Activated CD8-positive, alpha-beta memory T cell treated with anti-CD3 and anti-CD28 coated beads, Interleukin-2, amount 10 ng/mL, durations not matched to agents 7 days and 5 days (primary cell): ENCODE data around the gene FAM110A. TPM values are rescaled to one million over a fixed set of nuclear protein-coding genes. Genes with fewer than 3 reads are reported as not detected.
"Not testable (repeated sequence)": the region's sequence is repeated elsewhere in the genome, so short reads cannot be mapped to it uniquely, and the experiment has no call there.

Experiments used
- ATAC-seq: fragments of 150-1000 bp; cut with Tn5 transposase; one replicate; pipeline ENCODE4 v1.10.0; 2021; ENCODE audit warnings: moderate library complexity
- CTCF ChIA-PET: fragments of 350-600 bp; sonication (Branson Sonifier 250); formaldehyde crosslinking; loops from one replicate; lab custom pipeline; 2021; ENCODE audit warnings: antibody characterized with exemption; lab: Charles Lee
- DNase-seq: peaks from one replicate; pipeline ENCODE4 v3.0.0-alpha.2; 2020
- H3K27ac Mint-ChIP-seq: one replicate; pipeline ENCODE4 v1.8.0; 2021; ENCODE audit warnings: mild to moderate bottlenecking, mixed read lengths
- H3K27me3 Mint-ChIP-seq: one replicate; pipeline ENCODE4 v1.8.0; 2021; ENCODE audit warnings: mixed read lengths
- H3K36me3 Mint-ChIP-seq: one replicate; pipeline ENCODE4 v1.8.0; 2021; ENCODE audit warnings: mild to moderate bottlenecking, mixed read lengths
- H3K4me1 Mint-ChIP-seq: one replicate; pipeline ENCODE4 v1.8.0; 2021; ENCODE audit warnings: mixed read lengths
- H3K4me3 Mint-ChIP-seq: one replicate; pipeline ENCODE4 v1.8.0; 2021; ENCODE audit warnings: mild to moderate bottlenecking, moderate library complexity, mixed read lengths
- H3K9me3 Mint-ChIP-seq: one replicate; pipeline ENCODE4 v1.8.0; 2022; ENCODE audit warnings: low read depth, mixed read lengths
- total RNA-seq, 2 experiments: library from RNA; stranded (reverse); gene quantifications; one replicate each; pipeline ENCODE4 v1.2.3, GENCODE V29; 2021

Gene FAM110A
- 10 to 100 TPM; 34.3 to 37.0 TPM for total RNA-seq

DNA sequence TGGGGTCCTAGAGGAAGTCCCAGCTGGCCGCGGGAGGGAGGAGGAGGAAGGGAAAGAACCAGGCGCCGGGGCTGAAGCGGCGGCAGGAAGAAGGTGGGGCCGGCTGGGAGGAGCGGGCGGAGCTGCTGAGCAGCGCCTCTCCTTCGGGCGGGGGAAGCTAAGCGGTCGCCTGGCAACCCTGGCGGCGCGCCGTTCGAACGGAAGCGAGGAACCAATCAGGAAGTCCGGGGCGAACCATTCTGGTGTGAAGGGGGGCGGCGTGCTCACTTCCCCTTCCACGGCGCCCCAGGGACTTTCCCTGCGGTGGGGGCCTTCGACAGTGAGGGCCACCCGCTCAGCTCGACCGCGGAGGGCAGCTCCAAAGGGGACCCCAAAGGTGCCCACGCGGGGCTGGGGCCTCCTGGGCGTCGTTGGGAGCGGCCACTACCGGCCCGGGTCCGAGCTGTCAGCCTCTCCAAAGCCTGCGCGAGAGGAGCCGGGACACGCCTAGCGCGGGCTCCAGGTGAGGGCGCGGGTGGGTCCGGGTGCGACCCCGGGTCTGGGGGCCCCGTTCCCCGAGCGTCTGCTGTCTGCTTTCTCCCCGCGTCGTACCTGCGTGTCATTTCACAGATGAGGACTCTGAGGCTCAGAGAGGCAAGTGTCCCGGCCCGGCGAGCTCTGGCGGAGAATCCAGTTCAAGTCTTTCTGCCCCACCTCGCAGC is at the start of gene FAM110A:
FAM110A (plus strand) TSS at position 266 of the 701 bp plus-strand sequence. CDS start 11,090 bp downstream, outside the sequence.
- Mint-ChIP-seq H3K27ac (peak within 1 kb of the TSS; percentile 84), H3K4me1 (peaks cover 43% of the 10 kb centered on the region), H3K4me3 (peak within 1 kb of the TSS; percentile 90), H3K9me3 (peaks cover 2% of the 10 kb centered on the region), H3K36me3 (peaks cover 15% of the 10 kb centered on the region), H3K27me3 (no peaks in the 10 kb centered on the region)
- ATAC-seq = peak; percentile 94
- DNase-seq = peak; percentile 97
- CTCF ChIA-PET = interaction anchor here (0.8 to 4.3 kb wide), 12 partner anchors 12 to 382 kb away, joined by 3 to 37 read pairs (median 4); no protein-coding TSS in a partner anchor

GRCh38 chr20:787825-788224 is 45.7 kb upstream of the FAM110A start:
- DNase-seq = no peak
- Mint-ChIP-seq H3K27me3 (peaks cover 28% of the 10 kb centered on the region), H3K9me3 (peaks cover 17% of the 10 kb centered on the region), H3K4me3 (no peak overlapping the region), H3K4me1 (no peaks in the 10 kb centered on the region), H3K27ac (no peak overlapping the region), H3K36me3 (peaks cover 1% of the 10 kb centered on the region)
- CTCF ChIA-PET = no interaction called here
- no peak for ATAC-seq

GRCh38 chr20:791056-791455 is 42.5 kb upstream of the FAM110A start:
- Mint-ChIP-seq H3K9me3 (peaks cover 3% of the 10 kb centered on the region), H3K4me3 (no peak overlapping the region), H3K27ac (no peak overlapping the region), H3K4me1 (no peaks in the 10 kb centered on the region), H3K36me3 (peaks cover 1% of the 10 kb centered on the region), H3K27me3 (peaks cover 33% of the 10 kb centered on the region)
- DNase-seq (no peak), ATAC-seq (no peak)
- CTCF ChIA-PET = no interaction called here

DNA sequence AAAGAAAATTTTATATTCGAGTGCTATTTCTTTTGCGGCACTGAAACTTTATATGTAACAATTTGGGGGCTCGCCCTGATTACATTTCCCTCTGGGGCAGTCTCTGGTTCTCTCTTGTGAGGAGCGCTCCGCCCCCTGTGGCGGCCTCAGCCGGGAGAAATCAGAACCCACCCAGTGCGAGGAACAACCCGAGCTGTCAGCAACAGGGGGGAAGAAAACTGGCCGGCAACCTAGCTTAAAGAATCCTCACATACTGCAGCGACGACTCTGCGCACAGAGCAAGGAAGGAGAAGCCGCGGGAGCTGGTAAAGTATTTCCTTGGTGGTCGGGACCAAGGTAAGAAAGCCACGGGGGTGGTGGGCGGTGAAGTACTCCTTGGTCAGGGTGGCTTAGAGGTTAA is 41.3 kb upstream of the FAM110A start:
- H3K36me3 Mint-ChIP-seq = peaks cover 1% of the 10 kb centered on the region
- CTCF ChIA-PET = no interaction called here
- peaks cover 37% of the 10 kb centered on the region for H3K27me3 Mint-ChIP-seq
- ATAC-seq = no peak
- H3K9me3 Mint-ChIP-seq = peaks cover 3% of the 10 kb centered on the region
- no peak for DNase-seq
- H3K4me3 Mint-ChIP-seq = no peak overlapping the region
- H3K27ac Mint-ChIP-seq = no peak overlapping the region
- no peaks in the 10 kb centered on the region for H3K4me1 Mint-ChIP-seq

DNA sequence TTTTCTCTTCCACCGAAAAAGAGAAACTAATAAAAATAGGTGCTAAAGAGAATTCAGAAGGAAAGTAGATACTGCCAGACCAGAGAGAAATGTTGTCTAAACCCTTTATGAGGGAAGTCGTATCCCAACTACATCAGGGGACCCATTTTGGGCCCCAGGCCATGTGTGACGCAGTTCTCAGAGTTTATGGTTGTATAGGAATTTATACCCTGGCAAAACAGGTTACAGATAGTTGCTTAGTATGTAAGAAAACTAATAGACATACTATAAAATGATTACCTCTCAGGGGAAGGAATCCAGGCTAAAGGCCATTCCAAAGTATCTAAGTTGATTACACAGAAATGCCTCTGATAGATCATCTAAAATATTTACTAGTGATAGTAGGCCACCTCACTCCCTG is 36.6 kb upstream of the FAM110A start:
- Mint-ChIP-seq H3K4me3 (no peak overlapping the region), H3K9me3 (peaks cover under 1% of the 10 kb centered on the region), H3K27me3 (peaks cover 22% of the 10 kb centered on the region), H3K27ac (no peak overlapping the region), H3K4me1 (no peaks in the 10 kb centered on the region), H3K36me3 (no peaks in the 10 kb centered on the region)
- DNase-seq = no peak
- ATAC-seq = no peak
- CTCF ChIA-PET = interaction anchor here (0.7 kb wide), 1 partner anchor 21 kb away, joined by 3 read pairs; no protein-coding TSS in a partner anchor

GRCh38 chr20:798746-799145 is 34.8 kb upstream of the FAM110A start:
- peaks cover 28% of the 10 kb centered on the region for H3K27me3 Mint-ChIP-seq

GRCh38 chr20:800026-800425 is 33.5 kb upstream of the FAM110A start:
- ATAC-seq, H3K36me3 Mint-ChIP-seq, DNase-seq, H3K4me3 Mint-ChIP-seq, H3K27ac Mint-ChIP-seq, H3K4me1 Mint-ChIP-seq, CTCF ChIA-PET, H3K9me3 Mint-ChIP-seq: not testable (repeated sequence)
- peaks cover 25% of the 10 kb centered on the region for H3K27me3 Mint-ChIP-seq

More at GRCh38 chr20:798746-799145, 34.8 kb upstream of the FAM110A start:
- not testable (repeated sequence) for H3K27ac Mint-ChIP-seq, H3K4me1 Mint-ChIP-seq, H3K4me3 Mint-ChIP-seq, H3K9me3 Mint-ChIP-seq, ATAC-seq, H3K36me3 Mint-ChIP-seq, DNase-seq
- CTCF ChIA-PET = interaction anchor here (0.8 kb wide), 1 partner anchor 414 kb away, joined by 4 read pairs; no protein-coding TSS in a partner anchor

DNA sequence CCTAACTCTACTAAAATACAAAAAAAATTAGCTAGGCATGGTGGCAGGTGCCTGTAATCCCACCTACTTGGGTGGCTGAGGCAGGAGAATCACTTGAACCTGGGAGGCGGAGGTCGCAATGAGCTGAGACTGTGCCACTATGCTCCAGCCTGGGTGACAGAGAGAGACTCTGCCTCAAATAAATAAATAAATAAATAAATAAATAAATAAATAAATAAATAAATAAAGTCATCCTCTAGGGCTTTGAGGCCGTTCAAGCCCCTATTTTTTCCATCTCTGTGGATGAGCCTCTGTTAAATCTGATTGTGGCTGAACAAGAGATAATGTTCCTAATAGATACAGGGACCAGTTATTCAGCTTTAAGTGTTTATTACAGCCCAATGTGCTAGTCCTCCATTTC is 31.8 kb upstream of the FAM110A start:
- CTCF ChIA-PET = interaction anchor here (1.8 kb wide), 1 partner anchor 154 kb away, joined by 8 read pairs; no protein-coding TSS in a partner anchor
- H3K27me3 Mint-ChIP-seq = peaks cover 15% of the 10 kb centered on the region

DNA sequence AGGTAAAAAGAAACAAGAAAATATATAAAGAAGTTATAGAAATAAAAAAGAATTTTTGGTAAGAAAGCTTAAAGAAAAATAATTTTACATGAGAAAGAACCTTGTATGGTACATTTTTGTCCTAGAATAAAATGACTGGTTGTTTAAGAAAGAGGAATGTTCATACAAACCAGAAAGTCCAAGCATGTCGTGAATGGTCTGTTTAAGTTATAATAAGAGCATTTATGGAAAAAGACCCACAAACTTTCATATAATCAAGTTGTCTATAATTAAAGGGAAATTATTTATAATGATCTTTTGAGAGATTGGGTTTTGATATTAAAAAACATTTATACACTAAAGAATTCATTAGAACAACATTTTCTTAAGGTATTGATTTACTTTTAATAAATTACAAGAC is 27.8 kb upstream of the FAM110A start:
- no peak overlapping the region for H3K27ac Mint-ChIP-seq
- no peak overlapping the region for H3K4me3 Mint-ChIP-seq
- peaks cover 5% of the 10 kb centered on the region for H3K9me3 Mint-ChIP-seq
- ATAC-seq (no peak), DNase-seq (no peak)
- H3K4me1 Mint-ChIP-seq = no peaks in the 10 kb centered on the region
- CTCF ChIA-PET = interaction anchor here (1.3 to 1.9 kb wide), 2 partner anchors 13 to 150 kb away, joined by 5 to 6 read pairs; no protein-coding TSS in a partner anchor
- H3K36me3 Mint-ChIP-seq = peaks cover 6% of the 10 kb centered on the region
- peaks cover 17% of the 10 kb centered on the region for H3K27me3 Mint-ChIP-seq

More for the DNA sequence above, 31.8 kb upstream of the FAM110A start:
- ATAC-seq (no peak), DNase-seq (no peak)
- Mint-ChIP-seq H3K4me1 (no peaks in the 10 kb centered on the region), H3K9me3 (peaks cover 5% of the 10 kb centered on the region), H3K4me3 (no peak overlapping the region), H3K27ac (no peak overlapping the region), H3K36me3 (peaks cover 6% of the 10 kb centered on the region)

DNA sequence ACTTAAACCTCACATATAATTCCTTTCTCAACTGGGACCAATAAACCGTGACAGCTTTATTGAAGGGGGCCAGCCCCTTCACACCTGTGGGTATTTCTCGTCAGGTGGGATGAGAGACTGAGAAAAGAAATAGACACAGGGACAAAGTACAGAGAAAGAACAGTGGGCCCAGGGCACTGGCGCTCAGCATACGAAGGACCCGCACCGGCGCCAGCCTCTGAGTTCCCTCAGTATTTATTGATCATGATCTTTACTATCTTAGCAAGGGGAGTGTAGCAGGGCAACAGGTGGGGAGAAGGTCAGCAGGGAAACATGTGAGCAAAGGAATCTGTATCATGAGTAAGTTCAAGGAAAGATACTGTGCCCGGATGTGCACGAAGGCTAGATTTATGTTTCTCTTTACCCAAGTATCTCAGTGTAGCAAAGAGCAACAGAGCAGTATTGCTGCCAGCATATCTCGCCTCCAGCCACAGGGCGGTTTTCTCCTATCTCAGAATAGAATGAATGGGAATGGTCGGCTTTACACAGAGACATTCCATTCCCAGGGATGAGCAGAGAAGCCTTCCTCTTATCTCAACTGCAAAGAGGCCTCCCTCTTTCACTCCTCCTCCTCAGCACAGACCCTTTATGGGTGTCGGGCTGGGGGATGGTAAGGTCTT is 21.6 kb upstream of the FAM110A start:
- H3K36me3 Mint-ChIP-seq, H3K9me3 Mint-ChIP-seq, CTCF ChIA-PET: not testable (repeated sequence)

GRCh38 chr20:812435-812814 is 21.1 kb upstream of the FAM110A start:
- H3K9me3 Mint-ChIP-seq, ATAC-seq, H3K36me3 Mint-ChIP-seq, DNase-seq, CTCF ChIA-PET, H3K4me3 Mint-ChIP-seq, H3K27ac Mint-ChIP-seq, H3K4me1 Mint-ChIP-seq: not testable (repeated sequence)
- H3K27me3 Mint-ChIP-seq = peaks cover 16% of the 10 kb centered on the region

More for the DNA sequence above, 21.6 kb upstream of the FAM110A start:
- H3K27ac Mint-ChIP-seq, DNase-seq, H3K4me1 Mint-ChIP-seq, ATAC-seq, H3K4me3 Mint-ChIP-seq: not testable (repeated sequence)
- H3K27me3 Mint-ChIP-seq = peaks cover 16% of the 10 kb centered on the region

- Mint-ChIP-seq H3K9me3 (no peaks in the 10 kb centered on the region), H3K4me1 (peaks cover 1% of the 10 kb centered on the region), H3K4me3 (no peak overlapping the region), H3K27ac (no peak overlapping the region), H3K36me3 (no peaks in the 10 kb centered on the region), H3K27me3 (peaks cover 16% of the 10 kb centered on the region)
- CTCF ChIA-PET = no interaction called here
- ATAC-seq = no peak
- DNase-seq = no peak
These were observed 20.1 kb upstream of the FAM110A start for GRCh38 chr20:813390-813789.

DNA sequence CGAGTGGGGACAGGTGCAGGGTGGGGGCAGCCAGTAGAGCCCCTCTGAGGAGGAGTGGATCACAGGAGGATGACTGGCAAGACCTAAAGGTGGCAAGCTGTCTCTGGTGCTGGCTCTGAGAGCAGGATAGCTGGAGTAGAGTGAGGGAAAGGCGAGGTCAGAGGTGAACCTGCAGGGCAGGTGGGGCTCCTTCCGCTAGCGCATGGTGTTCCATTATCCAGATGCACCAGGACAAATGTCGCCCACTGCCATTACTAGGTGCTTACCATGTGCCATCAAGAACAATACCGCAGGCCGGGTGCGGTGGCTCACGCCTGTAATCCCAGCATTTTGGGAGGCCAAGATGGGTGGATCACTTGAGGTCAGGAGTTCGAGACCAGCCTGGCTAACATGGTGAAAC is 18.3 kb upstream of the FAM110A start:
- Mint-ChIP-seq H3K4me3 (no peak overlapping the region), H3K27me3 (peaks cover 8% of the 10 kb centered on the region), H3K27ac (no peak overlapping the region), H3K9me3 (no peaks in the 10 kb centered on the region), H3K4me1 (peaks cover 3% of the 10 kb centered on the region), H3K36me3 (no peaks in the 10 kb centered on the region)
- no peak for DNase-seq
- CTCF ChIA-PET = interaction anchor here (0.6 to 6.6 kb wide), 9 partner anchors 13 to 293 kb away, joined by 3 to 208 read pairs (median 5); partner anchors contain the start of gene FAM110A
- ATAC-seq = no peak
